Measurements from ENCODE around the gene GPX7. TPM values are rescaled to one million over a fixed set of nuclear protein-coding genes. Genes with fewer than 3 reads are reported as not detected.

The GPX7 gene
- total RNA-seq, 4 donors from 2014 or later = 10.3 to 19.2 (median 17.0) TPM

DNA sequence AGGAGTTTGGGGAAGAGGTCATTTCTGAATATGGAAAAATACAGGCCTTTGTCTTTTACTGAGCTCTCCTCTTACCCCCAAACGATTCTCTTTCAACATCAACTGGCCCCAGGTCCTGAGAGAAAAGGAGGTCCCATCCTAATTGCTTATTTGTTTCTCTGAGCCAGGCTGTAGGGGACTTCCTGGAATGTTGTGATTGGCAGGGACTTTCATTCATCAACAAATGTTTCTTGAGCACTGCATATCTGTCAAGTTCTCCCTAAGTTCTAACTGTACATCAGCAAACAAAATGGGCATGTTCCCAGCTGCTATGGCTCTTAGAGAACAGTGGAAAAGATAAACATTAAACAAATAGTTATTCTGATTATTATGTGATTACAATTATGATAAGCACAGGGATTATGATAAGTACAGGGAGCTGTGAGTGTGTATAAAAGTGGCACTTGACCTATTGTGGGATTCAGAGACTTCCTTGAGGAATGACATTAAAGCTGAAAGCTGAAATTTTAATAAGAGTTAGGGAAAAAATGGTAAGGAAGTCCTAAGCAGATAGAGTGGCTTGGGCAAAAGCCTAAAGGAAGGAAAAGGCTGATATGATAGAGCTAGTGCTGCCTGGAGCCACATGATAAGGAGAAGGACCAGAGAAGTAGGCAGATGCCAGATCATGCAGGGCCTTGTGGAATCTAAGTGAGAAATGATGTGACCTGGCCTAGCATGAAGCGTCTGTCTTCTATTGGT, 11.6 kb downstream of the GPX7 start:
- no peak for TF ChIP-seq CTCF (IDR thresholded peaks at IDR 0.05; ENCODE audit: low read depth)

DNA sequence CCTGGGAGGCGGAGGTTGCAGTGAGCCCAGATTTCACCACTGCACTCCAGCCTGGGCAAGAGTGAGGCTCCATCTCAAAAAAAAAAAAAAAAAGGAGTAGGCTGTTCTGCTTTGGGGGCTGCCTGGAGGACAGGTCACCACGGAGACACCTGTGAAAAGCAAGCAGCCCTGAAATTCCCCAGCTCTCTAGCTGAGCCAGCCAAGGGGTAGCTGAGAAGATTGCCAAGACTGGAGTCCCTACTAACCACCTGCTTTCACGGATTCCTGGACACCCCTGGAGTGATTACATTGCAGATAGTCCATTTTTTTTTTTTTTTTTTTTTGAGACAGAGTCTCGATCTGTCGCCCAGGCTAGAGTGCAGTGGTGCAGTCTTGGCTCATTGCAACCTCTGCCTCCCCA, 12.5 kb downstream of the GPX7 start:
- no peak for TF ChIP-seq CTCF (IDR thresholded peaks at IDR 0.05; ENCODE audit: low read depth)

- TF ChIP-seq CTCF (IDR thresholded peaks at IDR 0.05; ENCODE audit: low read depth) = no peak
Observed at GRCh38 chr1:52615489-52616042, 13.4 kb downstream of the GPX7 start.

- no peak for TF ChIP-seq CTCF (IDR thresholded peaks at IDR 0.05; ENCODE audit: low read depth)
Observed at GRCh38 chr1:52621950-52622349, 19.8 kb downstream of the GPX7 start.

- TF ChIP-seq CTCF (IDR thresholded peaks at IDR 0.05; ENCODE audit: low read depth) = no peak
Observed at GRCh38 chr1:52623812-52624211, 21.6 kb downstream of the GPX7 start.

DNA sequence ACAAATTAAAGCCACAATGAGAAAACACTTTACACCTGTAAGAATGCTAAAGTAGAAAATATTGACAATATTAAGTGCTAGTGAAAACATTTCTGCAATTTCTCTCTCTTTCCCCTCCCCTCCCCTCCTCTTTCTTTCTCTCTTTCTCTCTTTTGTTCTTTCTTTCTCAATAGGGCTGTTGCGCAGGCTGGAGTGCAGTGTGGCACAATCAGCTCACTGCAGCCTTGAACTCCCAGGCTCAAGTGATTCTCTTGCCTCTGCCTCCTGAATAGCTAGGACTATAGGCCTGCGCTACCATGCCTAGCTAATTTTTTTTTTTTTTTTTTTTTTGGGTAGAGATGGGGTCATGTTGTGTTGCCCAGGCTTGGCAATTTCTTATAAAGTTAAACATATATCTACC, 24.9 kb downstream of the GPX7 start:
- TF ChIP-seq CTCF (IDR thresholded peaks at IDR 0.05; ENCODE audit: low read depth) = no peak

GRCh38 chr1:52628614-52629324, 26.6 kb downstream of the GPX7 start:
- TF ChIP-seq CTCF (IDR thresholded peaks at IDR 0.05; ENCODE audit: low read depth) = no peak
